HG02840 (cell line): ENCODE results near the gene TRAPPC2B.

Experiments used
- ATAC-seq: cut with Tn5 transposase; IDR thresholded peaks from one replicate; pipeline ENCODE4 v1.9.1; 2021; ENCODE audit warnings: mild to moderate bottlenecking, moderate library complexity, moderate number of reproducible peaks; ENCODE audit not compliant: unreplicated experiment, low FRiP score

The TRAPPC2B gene

GRCh38 chr19:57362997-57363687 is at the start of gene TRAPPC2B, which contains the start of gene ZNF547:
TRAPPC2B (plus strand) TSS chr19:57363551; CDS start chr19:57364834, 1,283 bp downstream.
ZNF547 (plus strand) TSS chr19:57363551; CDS start chr19:57368556, 5,005 bp downstream.
- peak; percentile 95 for ATAC-seq

- ATAC-seq, result no peak
Measured at GRCh38 chr19:57314146-57314545, 49.2 kb upstream of the TRAPPC2B start.

GRCh38 chr19:57317503-57317902 is 45.8 kb upstream of the TRAPPC2B start:
- ATAC-seq, result no peak

GRCh38 chr19:57319869-57320179 is 43.5 kb upstream of the TRAPPC2B start:
- ATAC-seq, result no peak

GRCh38 chr19:57320180-57321084 is 42.9 kb upstream of the TRAPPC2B start, which contains the start of gene ZNF543:
ZNF543 (plus strand) TSS chr19:57320472; CDS start chr19:57320854, 382 bp downstream.
- peak; percentile 93 for ATAC-seq

GRCh38 chr19:57321116-57321515 is 42.2 kb upstream of the TRAPPC2B start:
- ATAC-seq, result no peak

- no peak for ATAC-seq
Measured at GRCh38 chr19:57321751-57322150, 41.6 kb upstream of the TRAPPC2B start.

- no peak for ATAC-seq
Measured at GRCh38 chr19:57324992-57325391, 38.4 kb upstream of the TRAPPC2B start.

- no peak for ATAC-seq
Measured at GRCh38 chr19:57327993-57328392, 35.4 kb upstream of the TRAPPC2B start.

GRCh38 chr19:57334191-57334590 is 29.2 kb upstream of the TRAPPC2B start:
- ATAC-seq, result no peak

GRCh38 chr19:57338877-57339276 is 24.5 kb upstream of the TRAPPC2B start:
- ATAC-seq, result no peak

GRCh38 chr19:57342582-57342981 is 20.8 kb upstream of the TRAPPC2B start:
- no peak for ATAC-seq

GRCh38 chr19:57348136-57348535 is 15.2 kb upstream of the TRAPPC2B start:
- no peak for ATAC-seq

- ATAC-seq, result peak; percentile 95
Measured at GRCh38 chr19:57350877-57351805, 12.2 kb upstream of the TRAPPC2B start, which contains the start of gene ZNF304. ZNF304 (plus strand) TSS chr19:57351271; CDS start chr19:57351665, 394 bp downstream.

GRCh38 chr19:57351867-57352266 is 11.5 kb upstream of the TRAPPC2B start:
- no peak for ATAC-seq

- no peak for ATAC-seq
Measured at GRCh38 chr19:57355916-57356315, 7.4 kb upstream of the TRAPPC2B start.

- no peak for ATAC-seq
Measured at GRCh38 chr19:57357406-57357805, 5.9 kb upstream of the TRAPPC2B start.

- ATAC-seq, result no peak
Measured at GRCh38 chr19:57359300-57359699, 4.1 kb upstream of the TRAPPC2B start.

GRCh38 chr19:57362419-57362818 is 932 bp upstream of the TRAPPC2B start:
- no peak for ATAC-seq

GRCh38 chr19:57363688-57364181 is 384 bp downstream of the TRAPPC2B start:
- no peak for ATAC-seq
